Activated effector memory CD4-positive, alpha-beta T cell treated with anti-CD3 and anti-CD28 coated beads, Interleukin-2, amount 50 U/mL, for 16 hours (primary cell): ENCODE measurements around the gene SPSB1.
A peak's percentile ranks its signal among the peaks of the same experiment; 100 is the strongest.
"Not testable (repeated sequence)": the region's sequence is repeated elsewhere in the genome, so short reads cannot be mapped to it uniquely, and the experiment has no call there.

Source experiments
- DNase-seq: peaks from one replicate; pipeline ENCODE4 v3.0.0-alpha.2; 2020

Gene SPSB1

DNA sequence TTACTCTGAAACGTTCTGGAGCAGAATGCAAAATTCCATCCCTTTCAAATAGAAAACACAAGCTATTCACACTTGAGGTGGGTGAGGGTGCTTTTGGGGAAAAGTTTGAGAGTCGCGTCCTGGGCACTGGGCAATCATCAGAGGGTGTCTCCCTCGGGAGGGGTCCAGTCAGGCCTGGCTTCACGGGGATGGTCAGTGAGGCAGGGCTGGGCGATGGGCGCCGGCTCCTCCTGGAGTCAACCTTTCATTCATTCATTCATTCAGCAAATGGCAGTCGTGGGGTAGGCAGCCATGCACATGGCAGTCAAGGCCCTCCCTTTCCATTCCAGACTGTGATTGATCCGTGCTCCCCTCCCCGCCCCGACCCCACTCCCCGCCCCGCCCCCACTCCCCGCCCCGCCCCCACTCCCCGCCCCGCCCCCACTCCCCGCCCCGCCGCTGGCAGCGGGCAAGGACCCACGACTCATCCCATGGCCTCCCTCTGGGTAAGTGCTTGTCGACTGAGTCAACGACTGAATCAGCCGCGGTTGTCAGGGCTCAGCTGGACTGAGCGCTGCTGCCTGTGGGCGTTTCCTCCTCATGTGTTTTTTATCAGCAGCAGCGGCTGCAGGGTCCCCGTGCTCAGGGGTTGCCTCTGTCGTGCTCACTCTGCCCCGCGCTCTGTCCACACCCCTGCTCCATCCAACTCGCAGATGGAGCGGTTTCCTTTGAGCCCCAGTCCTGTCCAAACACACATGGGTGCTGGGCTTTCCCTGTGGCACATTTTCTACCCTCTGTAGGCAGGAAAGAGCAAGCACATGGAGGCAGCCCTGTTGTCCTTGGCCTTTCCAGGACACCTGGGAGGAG, 12.5 kb upstream of the SPSB1 start:
- peak; percentile 87 for DNase-seq

DNA sequence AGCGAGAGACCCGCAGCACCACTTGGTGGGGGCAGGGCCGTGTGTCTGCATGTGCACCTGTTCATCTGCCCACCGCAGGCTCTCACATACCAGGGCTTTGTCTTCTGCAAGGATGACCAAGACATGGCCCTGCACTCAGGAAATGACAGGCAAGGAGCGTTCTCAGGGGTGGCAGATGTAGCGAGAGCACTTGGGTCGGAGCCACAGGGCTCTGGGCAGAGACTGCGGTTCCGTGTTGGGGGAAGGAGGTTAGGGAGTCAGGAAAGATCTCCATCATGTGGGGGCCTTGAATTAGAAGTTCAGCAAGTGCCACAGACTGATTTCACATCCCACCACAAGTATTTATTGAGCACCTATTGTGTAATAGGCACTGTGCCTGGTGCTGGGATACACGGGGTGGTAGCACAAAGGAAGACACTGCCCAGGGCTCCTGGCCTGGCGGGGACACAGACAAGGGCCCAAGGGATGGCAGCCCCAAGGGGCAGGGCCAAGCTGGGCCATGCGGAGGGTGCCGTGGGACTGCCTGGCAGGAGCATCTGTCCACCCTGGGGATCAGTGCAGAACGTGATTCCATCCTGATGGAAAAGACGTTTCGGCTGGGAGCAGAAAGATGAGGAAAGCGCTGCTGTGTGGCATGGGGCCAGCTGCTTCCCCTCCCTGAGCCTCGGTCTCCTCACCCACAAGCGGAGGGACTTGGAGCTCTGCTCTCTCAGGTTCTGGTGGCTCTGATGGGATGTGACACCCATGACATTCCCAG, 11.4 kb upstream of the SPSB1 start:
- DNase-seq, result no peak

DNA sequence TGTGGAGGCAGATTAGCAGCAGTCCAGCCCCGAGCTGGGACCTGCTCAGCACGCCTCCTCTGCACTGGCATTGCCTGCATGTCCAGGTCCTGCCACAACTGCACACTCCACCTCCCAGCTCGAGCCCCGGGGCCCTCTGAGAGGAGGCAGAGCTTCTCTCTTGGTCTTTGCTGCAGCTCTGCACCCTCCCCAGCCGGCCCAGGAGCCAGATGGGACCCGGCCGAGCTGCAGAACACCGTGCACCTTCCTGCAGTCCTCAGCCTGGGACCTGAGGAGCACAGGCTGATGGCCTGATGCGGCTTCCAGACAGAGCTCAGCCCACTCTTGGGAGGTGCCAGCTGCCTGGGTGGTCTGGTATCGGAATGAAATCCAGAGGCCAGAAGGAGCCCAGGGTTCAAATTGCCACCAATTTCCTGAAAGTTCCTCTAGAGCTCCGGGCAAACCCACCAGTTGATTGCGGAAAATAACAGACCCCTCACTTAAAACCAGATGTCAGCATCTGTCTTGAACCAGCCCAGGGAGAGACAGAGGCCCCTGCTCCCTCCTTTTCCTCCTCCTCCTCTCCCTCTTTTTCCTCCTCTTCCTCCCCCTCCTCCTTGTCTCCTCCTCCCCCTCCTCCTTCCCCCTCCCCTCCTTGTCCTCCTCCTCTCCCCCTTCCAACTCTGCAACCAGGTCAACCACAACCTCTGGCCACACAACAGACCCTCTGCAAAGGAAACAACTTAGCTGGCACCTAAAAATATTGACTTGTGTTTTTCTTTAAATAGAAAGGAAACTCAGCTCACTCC, 10.6 kb upstream of the SPSB1 start:
- DNase-seq, result no peak

DNA sequence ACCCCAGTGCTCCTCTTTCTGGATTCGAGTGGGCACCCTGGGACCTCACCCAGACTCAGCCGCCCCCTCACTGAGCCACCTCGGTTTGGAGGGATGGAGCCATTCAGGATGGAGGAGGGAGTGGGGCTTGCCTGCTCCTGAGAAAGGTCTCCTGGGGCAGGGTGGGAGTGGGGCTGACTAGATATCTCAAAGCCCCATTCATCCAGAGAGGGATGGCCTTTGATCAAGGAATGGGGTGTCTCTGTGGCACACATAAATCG, 10.1 kb upstream of the SPSB1 start:
- no peak for DNase-seq

DNA sequence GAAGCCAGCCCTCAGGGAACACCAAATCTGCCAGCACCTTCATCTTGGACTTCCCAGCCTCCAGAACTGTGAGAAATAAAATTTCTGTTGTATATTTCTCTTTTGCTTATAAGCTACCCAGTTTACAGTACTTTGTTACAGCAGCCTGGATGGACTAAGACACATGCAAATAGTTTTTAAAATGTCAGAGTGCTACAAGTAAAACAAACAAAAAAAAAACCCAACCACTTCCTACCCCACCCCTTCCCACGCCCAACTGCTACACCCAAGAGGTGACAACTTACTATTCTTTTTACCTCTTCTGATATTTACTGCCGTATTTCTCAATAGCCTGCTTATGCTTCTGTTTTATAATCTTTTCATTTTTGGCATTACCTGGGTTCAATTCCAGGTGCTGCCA, 8.6 kb upstream of the SPSB1 start:
- no peak for DNase-seq

- DNase-seq, result no peak
Observed at GRCh38 chr1:9286556-9286955, 6.1 kb upstream of the SPSB1 start.

DNA sequence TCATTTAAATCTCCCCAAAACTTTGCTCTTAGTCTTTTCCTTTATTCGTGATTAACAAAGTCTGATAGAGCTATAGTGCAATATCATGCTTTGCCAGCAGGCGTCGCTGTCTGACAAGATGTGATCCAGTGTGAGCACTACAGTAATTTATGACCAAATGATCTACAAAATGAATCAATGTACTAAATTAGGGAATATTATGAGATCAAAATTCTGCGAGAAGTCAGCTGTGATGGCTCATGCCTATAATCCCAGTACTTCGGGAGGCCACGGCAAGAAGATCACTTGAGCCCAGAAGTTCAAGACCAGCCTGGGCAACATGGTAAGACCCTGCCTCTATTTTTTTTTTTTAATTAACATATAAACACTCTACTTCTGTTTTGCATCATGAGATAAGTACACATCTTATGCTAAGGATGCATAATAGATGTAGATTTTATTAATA, 3.6 kb upstream of the SPSB1 start:
- peak; percentile 94 for DNase-seq

GRCh38 chr1:9289711-9290485, 2.8 kb upstream of the SPSB1 start:
- DNase-seq, result no peak

- no peak for DNase-seq
Observed at GRCh38 chr1:9291914-9292360, 757 bp upstream of the SPSB1 start.

- DNase-seq, result no peak
Observed at GRCh38 chr1:9293241-9293532, 493 bp downstream of the SPSB1 start.

GRCh38 chr1:9293533-9294404, 1.1 kb downstream of the SPSB1 start:
- DNase-seq, result peak; percentile 80

- DNase-seq, result peak; percentile 74
Observed at GRCh38 chr1:9294405-9294773, 1.7 kb downstream of the SPSB1 start.

DNA sequence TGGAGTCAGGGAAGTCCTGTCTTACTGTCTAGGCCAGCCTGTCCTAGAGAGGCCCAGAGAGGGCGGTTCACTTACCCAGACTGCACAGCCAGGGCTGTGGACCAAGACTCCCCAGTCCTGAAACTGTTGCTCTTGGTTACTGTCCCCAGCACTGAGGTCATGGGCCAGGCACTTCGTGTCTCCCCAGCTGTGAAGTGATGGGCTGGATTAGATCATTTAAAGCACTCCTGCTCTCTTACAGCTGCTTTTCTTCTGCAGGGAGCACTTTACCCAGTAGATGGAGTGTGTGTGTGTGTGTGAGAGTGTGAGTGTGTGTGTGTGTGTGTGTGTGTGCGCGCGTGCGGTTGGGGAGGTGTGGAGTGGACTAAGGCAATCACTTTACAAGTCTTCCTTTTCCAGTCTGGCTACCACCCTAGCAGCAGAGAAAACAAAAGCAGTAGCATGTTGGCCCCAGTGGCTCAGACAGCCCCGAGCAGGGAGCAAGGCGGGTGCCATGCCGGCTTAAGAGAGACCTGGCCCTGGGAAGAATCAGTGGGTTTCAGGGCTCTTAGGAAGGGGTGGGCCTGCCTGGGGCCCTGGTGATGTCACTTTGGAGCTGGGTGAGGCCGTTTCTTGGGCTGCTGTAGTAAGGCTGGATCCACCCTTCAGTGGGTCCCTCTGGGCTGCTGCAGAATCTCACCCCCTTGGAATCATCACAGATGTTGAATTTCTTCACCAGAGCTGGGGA, 2.4 kb downstream of the SPSB1 start:
- no peak for DNase-seq

DNA sequence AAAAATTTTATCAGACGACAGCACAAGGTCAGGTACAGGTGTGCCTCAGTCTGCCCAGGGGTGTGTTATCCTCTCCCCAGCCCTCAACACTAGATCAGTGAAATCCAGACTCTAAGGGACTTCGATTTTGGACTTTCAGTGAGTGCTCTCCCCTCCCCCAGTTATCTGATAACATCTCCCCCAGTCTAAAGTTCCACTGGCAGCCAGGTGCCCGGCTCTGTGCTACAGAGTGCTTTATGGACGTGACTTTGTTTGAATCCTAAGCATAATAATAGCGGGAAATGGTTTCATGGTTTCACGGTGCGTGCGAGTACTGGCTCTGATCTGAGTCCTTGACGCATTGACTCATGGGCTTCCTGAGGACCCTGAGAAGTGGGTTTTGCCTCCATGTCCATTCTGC, 3.2 kb downstream of the SPSB1 start:
- no peak for DNase-seq

GRCh38 chr1:9296850-9297249, 4.2 kb downstream of the SPSB1 start:
- DNase-seq, result no peak

- no peak for DNase-seq
Observed at GRCh38 chr1:9297831-9298230, 5.1 kb downstream of the SPSB1 start.

DNA sequence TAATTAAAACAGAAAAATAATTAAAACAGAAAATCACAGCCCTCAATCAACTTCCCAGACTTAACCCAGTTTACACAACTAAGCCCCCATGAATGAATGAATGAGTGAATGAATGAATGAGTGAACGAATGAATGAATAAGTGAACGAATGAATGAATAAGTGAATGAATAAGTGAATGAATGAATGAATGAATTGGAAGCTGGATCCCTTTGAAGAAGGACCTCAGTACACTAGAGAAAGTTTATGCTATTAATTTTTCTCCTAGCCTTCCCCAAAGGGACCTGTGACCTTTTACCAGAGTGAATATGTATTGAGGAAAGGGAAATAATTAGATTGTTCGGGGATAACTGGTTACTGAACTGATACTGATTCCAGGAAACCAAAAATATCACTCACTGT, 5.6 kb downstream of the SPSB1 start:
- DNase-seq, result no peak

DNA sequence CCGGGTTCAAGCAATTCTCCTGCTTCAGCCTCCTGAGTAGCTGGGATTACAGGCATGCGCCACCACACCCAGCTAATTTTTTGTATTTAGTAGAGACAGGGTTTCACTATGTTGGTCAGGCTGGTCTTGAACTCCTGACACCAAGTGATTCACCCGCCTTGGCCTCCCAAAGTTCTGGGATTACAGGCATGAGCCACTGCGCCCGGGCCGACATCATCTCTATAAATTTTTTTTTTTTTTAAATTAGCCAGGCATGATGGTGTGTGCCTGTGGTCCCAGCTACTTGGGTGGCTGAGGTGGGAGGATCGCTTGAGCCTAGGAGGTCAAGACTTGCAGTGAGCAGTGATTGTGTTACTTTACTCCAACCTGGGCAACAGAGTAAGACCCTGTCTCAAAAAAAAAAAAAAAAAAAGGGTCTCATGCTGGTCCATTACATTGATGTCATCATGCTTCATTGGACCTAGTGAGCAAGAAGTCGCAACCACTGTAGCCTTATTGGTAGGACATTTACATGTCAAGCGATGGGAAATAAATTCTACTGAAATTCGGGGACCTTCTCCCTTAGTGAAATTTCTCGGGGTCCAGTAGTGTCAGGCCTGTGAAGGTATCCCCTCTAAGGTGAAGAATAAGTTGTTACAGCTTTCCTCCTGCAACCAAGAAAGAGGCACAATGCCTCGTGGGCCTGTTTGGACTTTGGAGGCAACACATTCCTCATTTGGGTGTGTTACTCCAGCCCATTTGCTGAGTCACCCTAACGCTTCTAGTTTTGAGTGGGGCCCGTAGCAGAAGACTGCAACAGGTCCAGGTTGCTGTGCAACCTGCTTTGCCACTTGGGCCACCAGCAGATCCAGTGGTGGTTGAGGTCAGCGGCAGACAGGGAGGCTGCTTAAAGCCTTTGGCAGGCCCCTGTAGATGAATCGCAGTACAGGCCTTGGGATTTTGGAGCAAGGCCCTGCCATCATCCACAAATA, 7.2 kb downstream of the SPSB1 start:
- not testable (repeated sequence) for DNase-seq

DNA sequence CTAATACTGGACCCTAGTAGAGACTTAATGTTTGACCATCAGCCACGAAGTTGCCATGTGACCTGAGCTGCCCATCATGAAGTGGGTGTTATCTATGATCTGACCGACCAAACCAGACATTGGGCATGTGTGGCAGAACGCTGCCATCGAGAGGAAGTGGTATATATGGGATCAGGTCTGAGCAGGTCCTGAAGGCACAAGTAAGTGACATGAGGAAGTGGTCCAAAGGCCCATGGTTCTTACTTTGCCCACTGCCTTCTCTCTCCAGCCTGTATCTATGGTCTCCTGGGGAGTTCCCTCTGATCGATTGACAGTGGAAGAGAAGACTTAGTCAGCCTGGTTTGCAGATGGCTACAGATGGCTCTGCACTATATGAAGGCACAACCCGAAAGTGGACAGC, 7.9 kb downstream of the SPSB1 start:
- no peak for DNase-seq
